ENCODE data around the gene SDC1.

GRCh38 chr2:20220806-20221554, 4.0 kb downstream of the SDC1 start:
- TF ChIP-seq EZH2 (IDR thresholded peaks at IDR 0.05; ENCODE audit: low read depth, low read length, severe bottlenecking) (no peak), SIX5 (IDR thresholded peaks at IDR 0.05; ENCODE audit: low read depth, low read length) (no peak), NRF1 (IDR thresholded peaks at IDR 0.05; ENCODE audit: low read depth, low read length) (no peak), CTCF (IDR thresholded peaks at IDR 0.05; ENCODE audit: control extremely low read depth in 1 of 3, insufficient read depth in 1 of 3, low read depth in 1 of 3, low read length in 3 of 3) (no peak), POLR2AphosphoS5 (IDR thresholded peaks at IDR 0.05; ENCODE audit: low read depth, low read length) (no peak), TEAD4 (IDR thresholded peaks at IDR 0.05; ENCODE audit: low read depth, low read length) (no peak), TAF1 (IDR thresholded peaks at IDR 0.05; ENCODE audit: low read depth, low read length) (no peak)
